GM19438 (cell line): ENCODE measurements around the gene CRY1.

Source experiments
- ATAC-seq: cut with Tn5 transposase; IDR thresholded peaks from one replicate; pipeline ENCODE4 v1.9.1; 2021; ENCODE audit warnings: low read depth; ENCODE audit not compliant: unreplicated experiment

CRY1 gene

DNA sequence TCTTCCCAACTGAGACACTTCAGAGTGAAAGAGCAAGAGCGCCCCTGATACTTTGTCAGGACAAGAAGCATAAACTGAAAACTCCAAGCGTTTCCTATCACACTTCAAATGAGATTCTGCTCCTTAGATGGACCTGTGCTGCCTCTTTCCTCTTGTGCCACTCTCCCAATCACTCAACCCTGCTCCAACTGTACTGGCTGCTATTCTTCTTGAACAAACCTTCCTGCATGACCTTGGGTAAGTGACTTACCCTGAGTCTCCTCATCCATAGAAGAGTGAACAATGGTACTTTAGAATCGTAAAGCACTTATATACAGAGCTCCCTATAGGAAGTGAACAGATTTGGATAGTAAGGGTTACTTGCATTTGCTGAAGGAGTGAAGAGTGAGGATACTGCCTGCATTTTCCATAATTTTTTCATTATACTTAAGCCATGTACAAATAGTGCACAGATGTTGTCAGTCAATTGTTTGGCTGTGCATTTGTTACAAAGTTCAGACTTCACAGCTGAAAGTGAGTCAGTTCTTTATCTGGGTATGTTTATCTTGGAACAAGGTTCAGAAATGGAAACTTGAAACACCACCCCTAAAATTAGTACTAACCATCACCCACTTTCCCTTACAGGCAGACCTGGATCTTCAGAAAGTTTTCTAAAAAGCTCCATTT lies 117.2 kb downstream of the CRY1 start:
- ATAC-seq = no peak

DNA sequence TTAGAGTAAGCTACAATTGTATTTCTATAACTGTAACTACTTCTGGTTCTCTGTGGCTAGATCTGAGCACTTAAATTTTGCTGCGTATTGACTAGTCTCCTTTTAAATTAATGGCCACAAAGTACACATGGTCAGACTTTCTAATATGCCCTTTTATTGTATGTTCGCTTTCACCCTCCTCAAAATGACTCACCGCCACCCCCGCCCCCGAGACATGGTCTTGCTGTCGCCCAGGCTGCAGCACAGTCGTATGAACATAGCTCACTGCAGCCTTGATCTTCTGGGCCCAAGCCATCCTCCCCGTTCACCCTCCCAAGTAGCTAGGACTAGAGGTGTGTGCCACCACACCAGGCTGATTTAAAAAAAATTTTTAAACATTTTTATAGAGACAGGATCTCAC lies 118.3 kb downstream of the CRY1 start:
- no peak for ATAC-seq

DNA sequence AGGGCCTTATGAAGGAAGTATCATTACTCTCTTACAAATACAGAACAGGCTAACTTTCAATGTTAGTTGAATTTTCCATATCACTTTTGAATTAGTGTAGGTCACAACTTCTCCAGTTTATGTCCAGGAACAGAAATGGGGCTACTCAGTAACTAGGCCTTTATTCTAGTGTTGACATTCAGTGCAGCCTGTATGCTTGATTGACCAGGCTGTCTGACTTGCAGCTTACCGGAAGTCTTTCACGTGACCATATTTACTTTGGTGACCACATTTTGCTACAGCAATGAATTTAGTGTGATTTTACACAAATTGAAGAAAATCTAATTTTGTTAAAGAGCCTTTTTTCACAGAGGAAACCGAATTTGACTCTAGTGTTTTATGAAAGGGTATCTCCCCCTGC lies 118.8 kb downstream of the CRY1 start:
- peak; percentile 84 for ATAC-seq

DNA sequence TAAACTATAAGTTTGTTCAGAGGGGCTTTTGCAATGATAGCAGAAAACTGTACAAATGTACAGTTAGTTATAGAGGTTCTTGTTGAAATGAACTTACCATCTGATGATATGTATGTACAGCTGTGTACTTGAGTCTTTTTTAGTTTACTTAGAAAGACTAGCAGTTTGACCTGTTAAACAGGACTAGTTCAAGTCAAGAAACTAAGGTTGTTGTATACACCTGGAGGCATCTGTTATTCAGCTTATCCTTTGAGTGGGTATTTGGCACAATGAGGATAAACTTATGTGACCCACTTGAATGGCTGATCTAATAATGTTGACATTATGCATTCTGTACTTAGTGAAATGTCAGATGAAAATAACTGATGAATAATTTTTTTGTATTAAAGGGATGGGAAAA lies 119.8 kb downstream of the CRY1 start:
- ATAC-seq = no peak

DNA sequence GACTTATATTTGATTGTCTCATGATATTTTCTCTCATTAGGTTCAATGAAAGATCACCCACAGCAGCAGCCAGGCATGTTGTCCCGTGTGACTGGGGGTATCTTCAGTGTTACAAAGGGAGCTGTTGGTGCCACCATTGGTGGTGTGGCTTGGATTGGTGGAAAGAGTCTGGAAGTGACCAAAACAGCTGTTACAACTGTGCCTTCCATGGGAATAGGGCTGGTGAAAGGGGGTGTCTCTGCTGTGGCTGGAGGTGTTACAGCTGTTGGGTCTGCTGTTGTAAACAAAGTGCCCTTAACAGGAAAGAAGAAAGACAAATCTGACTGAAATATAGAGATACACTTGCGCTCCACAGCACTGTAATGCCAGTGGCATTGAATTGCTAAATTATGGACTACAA lies 122.3 kb downstream of the CRY1 start:
- ATAC-seq = no peak

DNA sequence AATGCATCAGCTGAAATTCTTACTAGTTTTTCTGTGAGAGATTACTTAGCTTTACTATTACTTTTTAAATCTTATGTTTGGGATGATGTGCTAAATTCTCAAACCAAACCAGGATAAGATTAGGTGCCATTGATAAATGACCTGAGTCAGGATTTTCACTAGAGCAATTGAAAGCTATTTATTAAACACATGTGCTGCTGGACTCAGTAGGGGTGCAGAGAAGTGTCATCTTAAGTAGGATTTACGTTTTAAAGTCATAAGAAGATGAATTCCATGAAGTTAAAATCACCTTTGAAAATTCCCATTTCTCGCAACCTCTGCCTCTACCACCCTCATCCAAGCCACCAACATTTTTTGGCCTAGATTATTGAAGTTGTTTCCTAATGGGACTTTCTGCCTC lies 128.8 kb downstream of the CRY1 start:
- ATAC-seq = no peak

DNA sequence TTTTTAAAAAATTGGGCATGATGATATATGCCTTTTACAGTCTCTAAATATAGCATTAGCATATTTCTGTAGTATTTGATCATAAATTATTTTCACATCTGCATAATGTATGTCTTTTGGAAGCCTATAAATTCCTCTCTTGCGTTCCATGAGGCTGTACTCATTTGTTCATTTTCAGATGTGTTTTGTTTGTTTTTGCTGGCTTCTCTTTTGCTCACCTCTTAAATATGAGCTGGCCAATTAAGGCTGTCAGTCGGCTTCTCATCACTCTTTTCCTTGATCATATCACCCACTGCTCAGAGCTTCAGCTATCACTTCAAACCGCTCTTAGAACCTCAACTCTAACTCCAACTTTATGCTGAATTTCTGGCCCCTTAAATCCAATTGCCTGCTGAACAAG lies 131.1 kb downstream of the CRY1 start:
- no peak for ATAC-seq

DNA sequence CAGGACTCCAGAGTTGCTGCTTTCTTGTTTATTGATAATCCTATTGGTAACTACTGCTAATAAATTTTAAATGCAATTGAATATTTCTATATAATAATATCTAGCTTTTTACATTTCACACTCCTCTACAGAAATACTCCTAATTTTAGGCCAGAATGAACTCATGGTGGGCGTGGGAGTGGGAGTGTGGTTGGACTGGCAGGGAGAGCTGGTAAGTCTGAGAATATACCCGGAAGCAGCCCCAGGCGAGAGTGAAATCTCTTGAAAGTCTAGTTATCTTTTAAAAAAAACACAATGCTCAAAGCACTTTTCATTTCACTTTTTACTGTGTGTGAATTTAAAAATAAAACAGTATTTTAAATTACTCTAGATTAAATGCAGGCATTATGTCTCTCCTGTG lies 132.9 kb downstream of the CRY1 start:
- ATAC-seq = no peak

DNA sequence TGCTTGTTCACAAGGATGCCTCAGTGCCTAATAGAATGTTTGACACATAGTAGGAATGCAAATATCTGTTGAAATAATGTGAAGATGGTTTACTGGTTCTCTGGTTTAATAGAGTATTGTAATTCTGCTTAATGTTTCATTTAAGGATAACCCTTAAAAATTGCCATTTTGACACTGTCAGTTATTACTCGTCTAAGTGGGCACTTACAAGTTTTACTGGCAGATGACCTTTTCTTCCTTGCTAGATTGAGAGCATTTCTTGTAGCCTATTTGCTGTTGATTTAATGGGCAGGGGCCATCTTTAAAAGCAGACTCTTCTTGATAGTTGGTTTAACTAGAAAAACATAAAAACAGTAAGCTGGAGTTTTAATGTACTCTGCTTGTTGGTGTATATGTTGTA lies 135.8 kb downstream of the CRY1 start:
- no peak for ATAC-seq

DNA sequence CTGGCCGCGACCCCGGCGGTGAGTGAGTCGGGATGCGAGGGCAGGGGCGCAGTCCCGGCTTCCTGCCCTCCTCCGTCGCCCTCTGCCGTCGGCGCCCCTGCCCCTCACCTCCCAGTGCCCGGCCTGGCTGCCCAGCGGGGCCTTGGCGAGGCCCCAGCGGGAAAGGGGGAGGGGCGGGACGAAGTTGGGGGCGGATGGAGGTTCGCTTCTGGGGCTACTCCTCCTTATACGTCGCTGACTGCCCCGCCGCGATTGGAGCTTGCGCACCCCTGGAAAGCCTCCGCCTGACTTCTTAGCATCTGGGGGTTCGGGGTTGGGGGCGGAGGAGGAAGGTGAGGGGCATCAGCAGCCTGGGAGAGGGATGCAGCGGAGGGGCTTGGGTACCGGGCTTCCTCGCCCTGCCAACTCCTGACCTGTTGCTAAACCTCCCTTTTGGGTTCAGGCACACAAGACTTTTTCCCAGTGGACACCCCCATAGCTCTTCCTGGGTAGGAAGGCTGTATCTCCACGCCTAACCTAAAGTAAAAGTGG lies 137.2 kb downstream of the CRY1 start:
- peak; percentile 28 for ATAC-seq

DNA sequence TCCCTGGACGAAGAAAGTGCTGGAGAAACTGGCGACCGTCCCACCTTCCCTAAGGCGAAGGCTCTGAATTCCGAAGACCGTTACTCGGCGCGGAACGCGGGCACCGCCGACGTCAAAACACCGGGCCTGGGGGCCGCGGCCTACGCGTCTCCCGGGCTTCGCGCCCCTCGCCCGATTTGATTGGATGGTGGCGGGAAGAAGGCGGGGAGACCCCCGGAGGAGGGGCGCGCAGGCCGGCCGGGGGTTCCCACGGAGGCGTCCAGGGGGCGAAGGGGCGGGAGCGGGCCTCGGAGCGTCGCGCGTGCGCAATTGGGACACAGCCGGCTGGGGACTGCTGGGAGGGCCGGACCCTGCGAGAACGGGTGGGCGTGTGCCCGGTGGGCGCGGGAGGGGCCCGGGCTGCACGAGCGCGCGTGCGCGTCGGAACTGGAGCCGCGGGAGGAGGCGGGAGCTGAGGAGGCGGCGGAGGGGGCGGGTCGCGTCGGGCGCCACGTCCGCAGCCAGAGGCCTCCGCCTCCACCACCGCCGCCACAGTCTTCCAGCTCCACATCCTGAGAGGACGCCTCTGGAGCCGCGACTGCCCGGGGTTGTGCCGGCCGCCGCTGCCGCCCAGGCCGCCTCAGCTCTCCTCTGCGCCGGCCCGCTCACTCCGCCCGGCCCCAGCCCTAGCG lies 137.8 kb downstream of the CRY1 start, which contains the start of gene TMEM263:
Gene TMEM263 (plus strand): TSS at position 531 of the 671 bp plus-strand sequence. CDS start 11,210 bp downstream, outside the sequence.
- peak; percentile 69 for ATAC-seq

DNA sequence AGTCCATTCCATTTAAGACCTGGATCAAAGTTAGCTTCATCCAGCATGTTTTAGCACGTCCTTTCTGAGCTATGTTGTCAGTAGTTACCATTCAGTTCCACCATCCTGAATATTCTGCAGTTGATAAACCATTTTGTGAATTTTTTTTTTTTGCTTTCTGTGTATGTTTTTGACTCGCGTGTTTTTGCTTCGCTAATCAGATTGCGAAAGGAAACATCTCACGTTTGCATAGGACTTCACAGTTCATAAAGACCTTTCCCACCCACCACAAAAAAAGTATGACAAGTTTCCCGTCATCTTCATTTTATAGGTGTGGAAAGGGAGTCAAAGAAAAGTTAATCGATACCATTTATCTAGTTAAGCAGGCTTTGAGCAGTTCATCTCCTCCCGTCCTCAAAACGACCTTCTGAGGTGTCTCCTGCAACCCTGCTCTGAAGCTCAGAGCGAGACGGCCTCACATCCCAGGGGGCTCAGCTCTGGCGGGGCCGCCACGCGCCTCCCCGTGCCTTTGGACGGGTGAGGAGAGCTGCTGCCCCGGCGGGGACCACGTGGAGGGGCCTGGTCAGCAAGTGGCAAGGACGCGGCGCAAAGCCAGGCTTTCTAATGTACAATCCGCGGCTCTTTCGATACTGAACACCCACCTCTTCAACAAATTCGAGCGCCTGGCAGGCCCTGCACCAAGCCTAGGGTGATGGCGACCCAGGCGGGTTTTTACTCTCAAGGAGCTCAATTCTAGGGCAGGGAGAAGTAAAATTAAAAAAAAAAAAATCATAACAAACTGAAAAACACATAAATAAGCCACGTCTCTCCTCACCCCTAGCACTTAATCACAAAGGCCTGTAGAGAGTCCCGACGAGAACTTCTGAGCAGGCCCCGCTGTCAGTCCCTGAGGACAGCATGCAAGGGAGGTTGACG lies 138.6 kb downstream of the CRY1 start:
- ATAC-seq = no peak

DNA sequence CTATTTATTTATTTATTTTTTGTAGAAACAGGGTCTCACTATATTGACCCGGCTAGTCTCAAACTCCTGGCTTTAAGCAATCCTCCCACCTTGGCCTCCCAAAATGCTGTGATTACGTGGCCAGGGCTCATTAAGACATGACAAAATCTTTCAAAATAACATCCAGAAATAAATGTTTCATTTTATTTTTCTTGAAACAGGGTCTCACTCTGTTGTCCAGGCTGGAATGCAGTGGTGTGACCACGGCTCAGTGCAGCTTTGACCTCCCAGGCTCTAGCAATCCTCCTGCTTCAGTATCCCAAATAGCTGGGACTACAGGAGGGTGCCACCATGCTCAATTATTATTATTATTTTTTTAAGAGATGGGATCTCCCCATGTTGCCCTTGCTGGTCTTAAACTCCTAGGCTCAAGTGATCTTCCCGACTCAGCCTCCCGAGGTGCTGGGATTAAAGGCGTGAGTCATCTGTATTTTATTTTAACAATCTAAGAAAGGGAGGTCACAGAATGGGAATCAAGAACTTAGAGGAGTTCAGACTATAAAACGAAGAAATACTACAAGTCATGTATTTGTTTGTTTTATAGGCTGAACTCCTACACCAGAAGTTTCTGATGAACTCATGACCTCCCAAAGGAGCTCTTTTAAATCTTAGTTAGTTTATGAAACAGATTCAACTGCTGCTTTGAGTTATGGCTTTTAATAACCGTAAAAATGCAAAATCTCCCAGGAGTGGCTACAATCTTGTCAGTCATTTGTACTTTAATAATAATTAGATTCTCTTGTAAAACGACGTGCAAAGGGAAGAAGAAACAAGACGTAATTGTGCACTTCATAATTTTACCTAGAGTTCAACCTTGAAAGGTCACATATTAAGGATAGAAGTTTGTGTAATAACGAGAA lies 139.7 kb downstream of the CRY1 start:
- ATAC-seq = no peak

DNA sequence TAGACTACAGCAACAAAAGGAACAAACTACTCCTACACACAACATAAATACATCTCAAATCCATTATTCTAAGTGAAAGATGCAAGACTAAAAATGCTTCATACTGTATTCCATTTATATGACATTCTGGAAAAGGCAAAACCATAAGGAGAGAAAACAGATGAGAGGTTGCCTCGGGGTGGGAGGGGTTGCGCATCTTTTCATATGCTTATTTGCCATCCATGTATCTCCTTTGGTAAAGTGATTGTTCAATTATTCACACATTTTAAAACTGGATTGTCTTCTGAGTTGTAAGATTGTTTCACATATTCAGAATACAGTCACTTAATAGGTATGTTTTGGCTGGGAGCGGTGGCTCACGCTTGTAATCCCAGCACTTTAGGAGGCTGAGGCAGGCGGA lies 142.8 kb downstream of the CRY1 start:
- no peak for ATAC-seq

DNA sequence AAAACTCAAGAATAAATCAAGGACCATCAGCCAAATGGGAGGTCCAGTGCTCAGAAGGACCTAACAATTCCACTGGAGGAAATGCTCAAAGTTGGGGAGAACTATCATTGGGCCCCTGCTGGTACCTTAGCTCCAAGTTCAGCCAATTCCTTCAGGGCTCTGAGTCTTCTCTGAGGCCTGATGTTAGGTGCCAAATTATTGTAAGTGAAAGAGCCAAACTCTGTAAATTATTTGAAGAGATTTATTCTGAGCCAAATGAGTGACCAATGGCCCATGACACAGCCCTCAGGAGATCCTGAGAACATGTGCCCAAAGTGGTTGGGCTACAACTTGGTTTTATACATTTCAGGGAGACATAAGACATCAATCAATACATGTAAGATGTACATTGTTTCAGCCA lies 145.9 kb downstream of the CRY1 start:
- ATAC-seq = no peak

DNA sequence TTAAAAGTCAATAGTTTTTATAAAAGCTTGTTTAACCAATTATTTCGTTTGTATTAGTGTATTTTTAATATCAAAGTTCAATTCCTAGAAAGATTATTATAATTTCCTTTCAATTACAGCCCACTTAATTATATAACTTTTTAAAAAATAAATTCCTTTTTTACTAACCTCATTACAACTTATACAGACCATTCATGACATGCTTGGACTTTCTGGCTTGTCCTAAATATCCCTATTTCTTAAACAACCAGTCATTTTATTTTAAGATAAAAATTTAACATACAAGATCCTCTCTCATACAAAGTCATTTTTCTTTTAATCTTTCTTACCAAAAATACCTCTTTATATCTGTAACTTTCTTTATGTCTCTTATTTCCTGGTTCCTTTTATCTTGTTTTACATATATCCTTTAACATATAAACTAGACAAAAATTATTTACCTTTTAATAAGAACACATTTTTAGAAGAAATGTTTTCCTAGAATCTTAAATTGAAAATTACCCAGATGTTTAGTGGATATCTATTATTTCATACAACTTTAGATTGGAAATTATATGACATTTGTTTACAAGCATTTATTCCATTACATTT lies 148.0 kb downstream of the CRY1 start:
- no peak for ATAC-seq

DNA sequence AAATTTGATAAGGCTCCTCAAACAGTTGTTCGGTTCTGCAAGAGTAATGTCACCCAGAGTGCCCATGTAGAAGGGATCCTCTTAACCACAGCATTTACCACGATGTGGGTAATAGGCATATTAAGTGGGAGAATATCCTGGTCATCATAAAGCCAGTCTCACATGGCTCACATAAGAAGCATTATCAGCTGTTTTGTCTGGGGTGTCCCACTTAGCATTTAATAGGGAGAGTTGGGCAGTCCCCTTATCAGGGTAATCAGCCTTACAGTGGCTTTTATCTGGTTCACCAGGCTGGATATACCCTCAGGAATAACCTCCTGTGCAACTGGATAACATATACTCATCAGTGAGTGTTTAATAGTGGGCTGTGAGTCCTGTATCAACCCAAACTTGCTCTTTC lies 150.6 kb downstream of the CRY1 start:
- ATAC-seq = no peak

DNA sequence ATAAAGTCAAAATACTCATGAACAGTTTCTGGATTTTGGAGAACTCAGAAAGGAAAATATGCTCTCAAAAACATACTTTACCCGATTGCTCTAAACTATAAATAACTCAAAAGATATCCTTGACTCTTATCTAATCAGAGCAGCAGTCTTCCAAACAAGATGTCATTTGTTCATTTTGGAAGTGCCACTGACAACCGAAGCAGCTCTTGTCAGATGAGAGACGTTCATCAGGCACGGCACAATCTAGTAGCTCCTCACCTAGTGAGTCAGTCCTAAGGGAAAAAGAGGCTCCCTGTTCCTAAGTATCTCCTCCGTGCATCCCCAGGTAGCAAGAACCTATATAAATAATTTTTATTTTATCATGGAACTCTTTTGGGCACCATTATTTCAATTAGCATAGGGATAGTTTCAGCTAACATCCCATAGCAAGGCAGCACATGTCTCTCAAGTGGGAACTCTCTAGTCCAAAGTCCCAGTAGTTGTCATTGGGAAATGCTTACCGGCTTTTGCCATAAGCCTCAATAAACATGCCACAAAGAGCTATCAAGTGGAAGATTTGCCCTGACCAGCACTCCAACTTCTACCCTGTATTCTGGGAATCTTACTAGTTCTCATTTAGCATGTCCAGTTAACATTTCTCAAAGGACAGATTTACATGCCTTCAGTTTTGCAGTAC lies 151.7 kb downstream of the CRY1 start:
- ATAC-seq = no peak
